Measurements from ENCODE around the gene MNAT1. TPM values are rescaled to one million over a fixed set of nuclear protein-coding genes. Genes with fewer than 3 reads are reported as not detected.

MNAT1 gene
- total and polyA plus RNA-seq, 3 donors from 2014 or later = 17.3 to 39.9 (median 36.0) TPM

GRCh38 chr14:60943637-60944032 is 209.1 kb downstream of the MNAT1 start:
- Histone ChIP-seq H3K27ac (no peak overlapping the region), H3K9me3 (no peaks in the 10 kb centered on the region), H3K27me3 (no peaks in the 10 kb centered on the region), H3K4me1 (no peaks in the 10 kb centered on the region), H3K4me3 (no peak overlapping the region), H3K36me3 (ENCODE audit: low read depth, missing control alignments) (no peaks in the 10 kb centered on the region)
- intact Hi-C loops (cut with DNase I; ENCODE audit: low total_unique reads) = no loop called here
- DNase-seq = no peak
- no peak for TF ChIP-seq CTCF (IDR thresholded peaks at IDR 0.05)
- no peak for TF ChIP-seq POLR2A (IDR thresholded peaks at IDR 0.05)
- 71 to 74% methylated on average over 1 of the region's 1 CpG for WGBS, 2 donors

- intact Hi-C loops (cut with DNase I; ENCODE audit: low total_unique reads) = no loop called here
- no peaks in the 10 kb centered on the region for H3K27me3 ChIP-seq
- H3K27ac ChIP-seq = no peak overlapping the region
- H3K4me3 ChIP-seq = no peak overlapping the region
- no peaks in the 10 kb centered on the region for H3K9me3 ChIP-seq
- H3K36me3 ChIP-seq (ENCODE audit: low read depth, missing control alignments) = no peaks in the 10 kb centered on the region
- WGBS, 2 donors = 34 to 56% methylated on average over 4 of the region's 4 CpGs
- DNase-seq = no peak
- TF ChIP-seq POLR2A (IDR thresholded peaks at IDR 0.05) = no peak
- TF ChIP-seq CTCF (IDR thresholded peaks at IDR 0.05) = no peak
- H3K4me1 ChIP-seq = no peaks in the 10 kb centered on the region
Observed at GRCh38 chr14:60944204-60944603, 209.6 kb downstream of the MNAT1 start.

GRCh38 chr14:60945984-60946383 is 211.4 kb downstream of the MNAT1 start:
- no peak overlapping the region for H3K4me3 ChIP-seq
- no peaks in the 10 kb centered on the region for H3K9me3 ChIP-seq
- H3K36me3 ChIP-seq (ENCODE audit: low read depth, missing control alignments) = no peaks in the 10 kb centered on the region
- no peaks in the 10 kb centered on the region for H3K27me3 ChIP-seq
- H3K27ac ChIP-seq = no peak overlapping the region
- DNase-seq = no peak
- TF ChIP-seq POLR2A (IDR thresholded peaks at IDR 0.05) (no peak), CTCF (IDR thresholded peaks at IDR 0.05) (no peak)
- intact Hi-C loops (cut with DNase I; ENCODE audit: low total_unique reads) = no loop called here
- WGBS, 2 donors = 93 to 95% methylated on average over 1 of the region's 1 CpG
- no peaks in the 10 kb centered on the region for H3K4me1 ChIP-seq

- WGBS, 2 donors = 75 to 87% methylated on average over 3 of the region's 3 CpGs
- DNase-seq = no peak
- no peak overlapping the region for H3K4me3 ChIP-seq
- H3K36me3 ChIP-seq (ENCODE audit: low read depth, missing control alignments) = no peaks in the 10 kb centered on the region
- TF ChIP-seq POLR2A (IDR thresholded peaks at IDR 0.05) (no peak), CTCF (IDR thresholded peaks at IDR 0.05) (no peak)
- no peaks in the 10 kb centered on the region for H3K27me3 ChIP-seq
- no peaks in the 10 kb centered on the region for H3K4me1 ChIP-seq
- no peak overlapping the region for H3K27ac ChIP-seq
- intact Hi-C loops (cut with DNase I; ENCODE audit: low total_unique reads) = no loop called here
- no peaks in the 10 kb centered on the region for H3K9me3 ChIP-seq
Observed at GRCh38 chr14:60946773-60947172, 212.2 kb downstream of the MNAT1 start.

GRCh38 chr14:60951776-60952435 is 217.3 kb downstream of the MNAT1 start:
- intact Hi-C loops (cut with DNase I; ENCODE audit: low total_unique reads) = no loop called here

More at GRCh38 chr14:60951776-60952435, 217.3 kb downstream of the MNAT1 start:
- DNase-seq = no peak
- H3K9me3 ChIP-seq = no peaks in the 10 kb centered on the region
- H3K4me3 ChIP-seq = no peak overlapping the region
- H3K27me3 ChIP-seq = no peaks in the 10 kb centered on the region
- TF ChIP-seq POLR2A (IDR thresholded peaks at IDR 0.05) (no peak), CTCF (IDR thresholded peaks at IDR 0.05) (no peak)
- no peak overlapping the region for H3K27ac ChIP-seq
- no peaks in the 10 kb centered on the region for H3K4me1 ChIP-seq
- H3K36me3 ChIP-seq (ENCODE audit: low read depth, missing control alignments) = no peaks in the 10 kb centered on the region
- WGBS, 2 donors = 45 to 55% methylated on average over 3 of the region's 3 CpGs

All from testis (tissue), 3 donors.